GM08714 (cell line): ENCODE measurements around the gene HEG1.

Experiments used
- H3K4me3 ChIP-seq: fragments of 200-500 bp; sonication (Bioruptor generic); 2 replicates; pipeline ENCODE4 v1.5.1; 2014; ENCODE audit warnings: mild to moderate bottlenecking, low read length, inconsistent platforms
- ZNF274 ChIP-seq: IDR thresholded peaks from 2 replicates; pipeline ENCODE4 v1.6.1; 2012; ENCODE audit warnings: mild to moderate bottlenecking, low read depth, low read length

Gene HEG1

GRCh38 chr3:125058959-125059358, 3.2 kb upstream of the HEG1 start:
- TF ChIP-seq ZNF274, result no peak
- H3K4me3 ChIP-seq, result no peak overlapping the region

GRCh38 chr3:125058529-125058928, 2.7 kb upstream of the HEG1 start:
- H3K4me3 ChIP-seq, result no peak overlapping the region
- no peak for TF ChIP-seq ZNF274

GRCh38 chr3:125057186-125057850, 1.5 kb upstream of the HEG1 start:
- no peak for TF ChIP-seq ZNF274
- H3K4me3 ChIP-seq, result no peak overlapping the region

- TF ChIP-seq ZNF274, result no peak
These were observed 375 bp downstream of the HEG1 start for GRCh38 chr3:125055331-125055912.

DNA sequence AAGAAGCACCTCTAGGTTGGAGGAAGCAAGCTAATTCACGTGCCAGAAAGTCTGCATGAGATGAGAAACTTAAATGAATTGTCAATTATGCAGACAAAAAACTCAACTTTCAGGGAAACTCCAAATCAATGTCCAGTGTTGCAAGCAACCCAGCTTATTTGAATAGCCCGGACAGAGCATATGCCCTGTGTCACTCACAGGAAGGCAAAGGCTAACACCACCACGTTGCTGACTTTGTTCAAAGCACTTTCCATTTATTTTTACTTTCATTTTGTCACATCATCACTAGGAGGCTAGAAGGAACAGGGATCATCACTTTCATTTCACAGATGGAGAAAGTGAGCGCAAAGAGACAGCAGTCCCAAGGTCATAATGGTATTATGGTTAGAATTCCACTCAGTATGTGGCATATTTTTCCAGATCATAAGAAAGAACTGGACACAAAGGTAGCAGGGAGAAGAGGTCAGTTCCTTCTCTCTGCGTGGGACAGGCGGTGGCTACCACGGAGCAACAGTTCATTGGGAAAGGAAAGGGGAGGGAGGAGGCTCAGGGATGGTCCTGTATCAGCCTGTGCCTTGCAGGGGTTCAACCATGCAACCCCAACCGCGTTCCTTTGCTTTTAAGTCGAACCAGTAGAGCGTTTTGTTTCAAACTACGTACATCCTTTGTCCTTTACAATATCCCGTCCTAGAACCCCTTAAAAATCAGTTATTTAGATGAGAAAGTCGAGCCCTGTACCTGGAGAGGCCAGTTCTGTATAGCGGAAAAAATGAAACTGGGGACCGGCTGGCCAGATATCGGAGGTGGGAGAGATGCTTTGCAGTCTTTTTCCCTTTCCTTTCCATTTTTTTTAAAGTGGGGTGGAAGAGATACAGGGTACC, 1.1 kb downstream of the HEG1 start:
- TF ChIP-seq ZNF274, result no peak
- peak overlapping the region; percentile 94 for H3K4me3 ChIP-seq

More at GRCh38 chr3:125055331-125055912, 375 bp downstream of the HEG1 start:
- H3K4me3 ChIP-seq, result peak overlapping the region; percentile 94

DNA sequence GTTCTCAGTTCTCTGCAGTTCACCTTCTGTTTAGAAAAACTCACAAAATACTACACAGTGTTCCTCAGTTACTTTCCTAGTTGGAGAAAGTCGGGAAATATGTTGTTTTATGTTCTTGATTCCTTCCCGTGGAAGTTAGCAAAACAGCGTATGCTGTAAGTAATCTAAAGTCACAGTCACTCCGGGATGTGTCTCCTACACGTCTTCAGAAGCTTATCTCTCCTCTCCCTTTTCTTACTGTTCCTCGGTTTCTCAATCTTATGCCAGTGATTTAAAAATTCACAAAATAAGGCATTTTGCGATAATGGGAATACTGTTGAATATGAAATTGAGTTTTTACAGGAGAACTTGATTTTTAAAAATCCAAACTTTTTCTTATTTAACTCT, 1.7 kb downstream of the HEG1 start:
- peak overlapping the region; percentile 94 for H3K4me3 ChIP-seq
- no peak for TF ChIP-seq ZNF274

DNA sequence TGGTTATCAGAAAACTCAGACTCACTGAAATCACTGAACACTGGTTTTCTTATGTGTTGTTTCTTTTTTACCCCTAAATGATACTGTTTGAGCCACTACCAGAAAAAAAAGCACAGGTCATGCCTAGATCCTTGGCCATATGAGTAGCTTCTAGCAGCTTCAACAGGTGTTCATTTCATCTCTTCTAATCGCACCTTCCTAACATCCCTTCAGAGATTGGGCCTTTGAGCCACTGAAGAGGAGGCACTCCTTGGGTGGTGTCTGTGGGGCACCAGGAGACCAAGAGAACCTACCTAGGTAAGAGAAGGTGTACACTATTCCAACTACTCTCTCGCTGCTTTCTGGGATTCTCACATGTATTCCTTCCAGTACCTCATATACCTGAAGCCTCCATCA, 2.5 kb downstream of the HEG1 start:
- no peak for TF ChIP-seq ZNF274
- H3K4me3 ChIP-seq, result peak overlapping the region; percentile 39; the same call in 1 of the 2 replicates

- no peak for TF ChIP-seq ZNF274
- H3K4me3 ChIP-seq, result peak overlapping the region; percentile 39; the same call in 1 of the 2 replicates
These were observed 3.0 kb downstream of the HEG1 start for GRCh38 chr3:125052624-125053303.

DNA sequence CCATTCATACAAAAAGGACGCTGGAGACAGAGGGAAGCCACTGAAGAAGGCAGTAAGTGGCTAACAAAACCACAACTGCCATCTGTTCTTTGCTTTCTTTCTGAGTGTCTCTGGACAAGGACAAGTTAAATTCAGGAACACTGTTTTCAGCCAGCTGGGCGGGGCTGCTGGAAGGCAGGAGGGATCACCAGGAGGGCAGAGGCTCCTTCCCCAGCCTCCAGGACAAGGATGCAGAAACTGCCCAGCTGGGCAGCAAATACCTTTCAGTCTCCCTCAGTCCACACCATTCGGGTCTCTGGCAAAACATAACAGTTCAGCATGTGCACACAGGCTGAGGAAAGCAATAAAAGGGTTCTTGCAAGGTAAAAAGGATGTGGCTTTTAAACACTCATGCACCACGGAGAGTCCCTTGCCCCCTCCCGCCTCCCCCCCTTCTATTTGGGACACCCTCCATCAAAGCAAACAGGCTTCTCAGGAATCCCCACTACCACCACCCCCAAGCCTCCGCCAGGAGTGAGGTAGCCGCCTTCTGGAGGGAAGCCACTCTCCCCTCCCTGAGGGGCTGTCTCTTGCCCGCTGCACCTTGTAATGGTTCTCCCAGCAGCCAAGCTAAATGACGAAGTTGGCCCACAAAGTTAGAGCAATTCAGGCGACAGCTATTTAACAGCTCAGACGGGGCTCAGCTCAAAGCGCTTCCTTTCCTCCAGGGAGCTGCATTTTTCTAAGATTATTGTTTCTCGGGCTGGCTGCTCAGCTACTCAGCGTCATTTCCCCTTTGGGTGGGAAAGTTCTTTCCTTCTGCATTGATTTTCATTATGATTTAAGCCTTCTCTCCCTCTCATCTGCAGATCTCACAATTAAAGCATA, 3.8 kb downstream of the HEG1 start:
- H3K4me3 ChIP-seq, result peak overlapping the region; percentile 39; the same call in 1 of the 2 replicates
- TF ChIP-seq ZNF274, result no peak

GRCh38 chr3:125051205-125051604, 4.6 kb downstream of the HEG1 start:
- TF ChIP-seq ZNF274, result no peak
- peak overlapping the region; percentile 36; the same call in 1 of the 2 replicates for H3K4me3 ChIP-seq

DNA sequence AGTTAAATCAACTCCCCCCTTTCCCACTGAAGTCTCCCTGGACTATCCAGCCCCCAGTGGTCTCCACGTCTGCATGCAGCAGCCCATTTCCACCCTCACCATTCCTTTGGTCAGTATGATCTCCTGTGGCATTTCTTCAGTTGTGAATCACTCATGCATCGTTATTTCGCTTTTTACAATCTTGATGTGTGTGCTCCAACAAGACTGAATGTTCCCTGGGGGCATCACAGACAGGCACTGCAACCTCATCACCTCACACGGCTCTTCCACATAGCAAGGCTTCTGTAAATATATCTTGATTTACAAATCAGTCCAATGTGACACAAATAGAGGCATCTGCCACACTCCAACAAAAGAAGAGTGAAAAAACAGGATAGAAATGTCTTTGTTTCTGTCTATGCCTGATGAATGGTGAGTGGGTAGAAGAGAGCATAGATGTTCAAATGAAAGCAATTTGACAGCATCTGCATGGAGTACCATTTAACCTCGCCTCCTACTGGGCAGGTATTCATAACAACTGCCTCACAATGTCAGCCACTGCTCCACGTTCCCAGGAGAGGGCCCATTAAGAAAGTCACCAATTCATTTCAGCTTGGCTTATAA, 5.2 kb downstream of the HEG1 start:
- no peak for TF ChIP-seq ZNF274
- no peak overlapping the region for H3K4me3 ChIP-seq

- H3K4me3 ChIP-seq, result no peak overlapping the region
- TF ChIP-seq ZNF274, result no peak
These were observed 7.5 kb downstream of the HEG1 start for GRCh38 chr3:125048282-125048681.

DNA sequence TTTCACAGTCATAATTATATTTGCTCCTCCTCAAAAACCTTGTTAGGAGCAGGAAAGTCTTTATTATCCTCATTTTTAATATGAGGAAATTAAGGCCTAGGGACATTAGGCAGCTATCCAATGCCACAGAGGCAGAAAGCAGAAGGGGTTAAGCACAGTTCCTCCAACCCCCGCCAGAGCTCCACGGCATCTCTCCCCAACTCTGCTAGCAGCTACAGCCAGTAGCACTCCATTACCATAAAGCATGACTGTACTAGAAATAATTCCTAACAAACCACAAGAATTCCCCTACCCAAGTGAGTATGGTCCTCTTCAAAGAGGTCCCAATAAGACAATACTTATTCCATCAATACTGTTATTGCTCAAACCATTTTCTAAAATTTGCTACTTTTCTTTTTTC, 9.8 kb downstream of the HEG1 start:
- TF ChIP-seq ZNF274, result no peak
- H3K4me3 ChIP-seq, result no peak overlapping the region
